RWPE1 (cell line): ENCODE results near the gene ARHGEF39.

Source experiments
- CTCF ChIA-PET: fragments of 350-600 bp; sonication (Branson Sonifier 250); formaldehyde crosslinking; extraction: SDS; loops from one replicate; lab custom pipeline; 2021; lab: Yijun Ruan, JAX
- POLR2A ChIA-PET: fragments of 400-600 bp; formaldehyde crosslinking; extraction: SDS; loops from one replicate; lab custom pipeline; 2020; ENCODE audit warnings: antibody characterized with exemption; ENCODE audit not compliant: low non-redundant PET; lab: Yijun Ruan, JAX
- DNase-seq: peaks from one replicate; pipeline ENCODE4 v3.0.0; 2012; ENCODE audit warnings: low spot score
- H3K27ac ChIP-seq: fragments of 450-650 bp; 2 replicates; pipeline ENCODE4 v1.5.1; 2017
- TF ChIP-seq, protein P1 (sequence below): fragments of 450-650 bp; conservative IDR thresholded peaks from 2 replicates; pipeline ENCODE4 v1.5.1; 2017; ENCODE audit warnings: low read depth, mild to moderate bottlenecking

The ARHGEF39 gene

DNA sequence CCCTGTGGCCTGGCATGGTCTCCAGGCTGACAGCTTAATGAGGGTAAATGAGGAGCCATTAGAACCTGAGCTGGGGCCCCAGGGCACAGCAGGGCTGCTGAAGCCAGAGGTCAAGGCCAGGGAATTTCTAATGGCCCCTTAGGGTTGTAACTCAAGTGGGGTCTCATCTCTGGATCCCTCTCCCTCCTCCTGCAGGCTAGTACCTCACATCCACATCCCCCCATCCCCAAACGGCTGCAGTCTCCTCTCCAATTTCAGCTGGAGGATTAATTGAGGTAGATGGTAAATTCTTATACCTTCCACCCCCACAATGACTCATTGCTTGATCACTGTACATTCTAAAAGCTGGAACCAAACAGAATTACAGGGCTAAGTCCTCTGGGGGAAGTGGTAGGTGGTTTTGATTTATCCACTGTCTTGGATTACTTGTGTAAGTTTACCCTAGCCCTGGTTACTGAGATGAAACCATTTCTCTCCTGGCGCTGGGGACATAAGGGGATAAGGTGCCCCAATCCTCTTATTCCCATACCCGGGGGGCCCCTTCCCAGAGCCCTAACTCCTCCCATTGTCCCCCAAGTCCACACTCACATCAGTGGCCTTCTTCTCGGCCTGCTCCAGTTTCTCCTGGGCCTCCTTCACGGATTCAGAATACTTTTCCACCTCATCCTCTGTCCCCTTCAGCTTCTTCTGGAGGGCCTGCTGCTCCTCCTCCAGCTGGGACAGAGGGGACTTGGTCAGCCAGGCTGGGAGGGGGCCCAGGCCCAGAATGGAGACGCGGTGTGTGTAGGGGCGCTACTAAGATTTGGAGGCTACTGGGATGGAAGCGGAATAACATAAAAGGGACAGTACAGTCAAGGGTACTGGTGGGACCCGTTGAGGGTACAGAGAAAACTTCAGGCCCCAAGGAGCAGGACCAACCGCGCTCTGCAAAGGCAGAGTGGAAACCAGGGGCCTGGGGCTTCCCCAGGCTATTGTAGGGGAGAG, 23.9 kb upstream of the ARHGEF39 start:
- peak overlapping the region; percentile 93 for H3K27ac ChIP-seq
- ChIA-PET POLR2A (interaction anchor here (0.6 to 2.1 kb wide), 3 partner anchors 9 to 28 kb away, joined by 3 to 6 read pairs (median 3); partner anchors contain the start of gene ARHGEF39), CTCF (interaction anchor here (0.6 to 1.8 kb wide), 4 partner anchors 8 to 102 kb away, joined by 3 to 6 read pairs (median 4); no protein-coding TSS in a partner anchor)
- TF ChIP-seq, protein P1, sequence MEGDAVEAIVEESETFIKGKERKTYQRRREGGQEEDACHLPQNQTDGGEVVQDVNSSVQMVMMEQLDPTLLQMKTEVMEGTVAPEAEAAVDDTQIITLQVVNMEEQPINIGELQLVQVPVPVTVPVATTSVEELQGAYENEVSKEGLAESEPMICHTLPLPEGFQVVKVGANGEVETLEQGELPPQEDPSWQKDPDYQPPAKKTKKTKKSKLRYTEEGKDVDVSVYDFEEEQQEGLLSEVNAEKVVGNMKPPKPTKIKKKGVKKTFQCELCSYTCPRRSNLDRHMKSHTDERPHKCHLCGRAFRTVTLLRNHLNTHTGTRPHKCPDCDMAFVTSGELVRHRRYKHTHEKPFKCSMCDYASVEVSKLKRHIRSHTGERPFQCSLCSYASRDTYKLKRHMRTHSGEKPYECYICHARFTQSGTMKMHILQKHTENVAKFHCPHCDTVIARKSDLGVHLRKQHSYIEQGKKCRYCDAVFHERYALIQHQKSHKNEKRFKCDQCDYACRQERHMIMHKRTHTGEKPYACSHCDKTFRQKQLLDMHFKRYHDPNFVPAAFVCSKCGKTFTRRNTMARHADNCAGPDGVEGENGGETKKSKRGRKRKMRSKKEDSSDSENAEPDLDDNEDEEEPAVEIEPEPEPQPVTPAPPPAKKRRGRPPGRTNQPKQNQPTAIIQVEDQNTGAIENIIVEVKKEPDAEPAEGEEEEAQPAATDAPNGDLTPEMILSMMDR = no peak
- DNase-seq = peak; percentile 91

DNA sequence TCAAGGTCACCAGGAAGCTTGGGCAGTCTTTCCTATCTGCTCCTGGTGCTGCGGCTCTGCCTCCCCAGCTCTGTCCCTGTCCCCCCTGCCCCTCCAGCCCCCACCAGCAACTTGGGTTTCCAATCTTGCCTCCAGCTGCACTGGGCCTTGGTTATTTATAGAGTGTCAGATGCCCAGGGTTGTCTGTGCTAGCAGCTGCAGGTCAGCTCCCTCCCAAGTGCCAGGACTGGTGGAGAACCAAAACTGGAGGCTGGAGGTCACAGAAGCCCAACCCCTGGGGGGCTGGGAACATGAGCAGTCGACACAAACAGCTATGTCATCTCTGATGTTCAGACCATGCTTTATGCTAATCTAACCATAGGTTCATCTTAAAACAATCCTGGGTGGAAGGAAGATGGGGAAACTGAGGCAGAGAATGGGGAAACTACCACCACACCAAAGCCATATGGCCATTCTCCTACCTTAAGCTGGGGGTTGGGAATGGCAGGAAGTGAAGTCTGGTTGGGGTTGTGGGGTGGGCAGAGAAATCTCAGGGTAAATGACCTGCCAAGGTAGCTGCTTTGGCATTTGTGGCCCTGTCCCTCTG, 23.1 kb upstream of the ARHGEF39 start:
- CTCF ChIA-PET = interaction anchor here (0.8 to 1.8 kb wide), 3 partner anchors 9 to 42 kb away, joined by 3 to 6 read pairs (median 4); no protein-coding TSS in a partner anchor
- no peak for DNase-seq
- POLR2A ChIA-PET = interaction anchor here (1.3 to 2.1 kb wide), 2 partner anchors 9 to 23 kb away, joined by 3 to 6 read pairs; partner anchors contain the start of gene ARHGEF39
- TF ChIP-seq, protein P1 = no peak
- H3K27ac ChIP-seq = peak overlapping the region; percentile 93

GRCh38 chr9:35687306-35687705, 22.3 kb upstream of the ARHGEF39 start:
- POLR2A ChIA-PET = no interaction called here
- peak overlapping the region; percentile 93 for H3K27ac ChIP-seq
- CTCF ChIA-PET = interaction anchor here (1.7 kb wide), 1 partner anchor 10 kb away, joined by 6 read pairs; no protein-coding TSS in a partner anchor
- TF ChIP-seq, protein P1 = no peak
- no peak for DNase-seq

- DNase-seq = no peak
- CTCF ChIA-PET = interaction anchor here (0.7 to 1.3 kb wide), 3 partner anchors 10 to 50 kb away, joined by 3 to 6 read pairs (median 4); partner anchors contain the start of genes CCDC107 and RMRP
- peak overlapping the region; percentile 9 for H3K27ac ChIP-seq
- TF ChIP-seq, protein P1 = no peak
- POLR2A ChIA-PET = no interaction called here
These were observed 21.5 kb upstream of the ARHGEF39 start for GRCh38 chr9:35686222-35687203.

- CTCF ChIA-PET = interaction anchor here (1.1 kb wide), 1 partner anchor 11 kb away, joined by 6 read pairs; no protein-coding TSS in a partner anchor
These were observed 20.5 kb upstream of the ARHGEF39 start for GRCh38 chr9:35685506-35685905.

More at GRCh38 chr9:35685506-35685905, 20.5 kb upstream of the ARHGEF39 start:
- POLR2A ChIA-PET = interaction anchor here (0.6 kb wide), 1 partner anchor 193 kb away, joined by 6 read pairs; no protein-coding TSS in a partner anchor
- TF ChIP-seq, protein P1 = no peak
- H3K27ac ChIP-seq = peak overlapping the region; percentile 9
- DNase-seq = no peak
